Esophagus mucosa (tissue), 1 donor: ENCODE data around the gene TFAM. TPM values are rescaled to one million over a fixed set of nuclear protein-coding genes. Genes with fewer than 3 reads are reported as not detected.
"Not testable (repeated sequence)": the region's sequence is repeated elsewhere in the genome, so short reads cannot be mapped to it uniquely, and the experiment has no call there.

Experiments used
- ATAC-seq: fragments of 200-7000 bp; cut with Tn5 transposase; one replicate; pipeline ENCODE4 v1.9.1; 2020
- total RNA-seq: library from RNA; stranded (reverse); gene quantifications from one replicate; pipeline ENCODE4 v1.2.4, GENCODE V29; 2023
- donor health status: DM: yes; HTN: yes; CAD: no.

Gene TFAM
- total RNA-seq, 1 donor from 2014 or later, result 19.9 TPM

DNA sequence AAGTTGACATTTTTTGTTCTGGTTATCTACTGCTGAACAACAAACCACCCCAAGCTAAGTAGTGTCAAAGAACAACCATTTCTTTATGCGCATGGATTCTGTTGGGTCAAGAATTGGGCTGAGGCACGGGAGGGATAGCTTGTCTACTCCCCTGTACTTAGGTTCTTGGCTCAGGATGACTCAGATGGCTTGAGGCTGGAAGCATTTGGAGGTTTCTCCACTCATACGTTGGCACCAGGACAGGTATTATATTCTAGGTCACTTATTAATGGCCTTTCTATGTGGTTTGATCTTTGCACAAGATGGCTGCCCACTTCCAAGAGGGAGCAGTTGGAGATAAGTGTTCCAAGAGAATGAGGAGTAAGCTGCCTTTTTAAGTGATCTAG is 11.8 kb upstream of the TFAM start:
- ATAC-seq, result peak; percentile 37

DNA sequence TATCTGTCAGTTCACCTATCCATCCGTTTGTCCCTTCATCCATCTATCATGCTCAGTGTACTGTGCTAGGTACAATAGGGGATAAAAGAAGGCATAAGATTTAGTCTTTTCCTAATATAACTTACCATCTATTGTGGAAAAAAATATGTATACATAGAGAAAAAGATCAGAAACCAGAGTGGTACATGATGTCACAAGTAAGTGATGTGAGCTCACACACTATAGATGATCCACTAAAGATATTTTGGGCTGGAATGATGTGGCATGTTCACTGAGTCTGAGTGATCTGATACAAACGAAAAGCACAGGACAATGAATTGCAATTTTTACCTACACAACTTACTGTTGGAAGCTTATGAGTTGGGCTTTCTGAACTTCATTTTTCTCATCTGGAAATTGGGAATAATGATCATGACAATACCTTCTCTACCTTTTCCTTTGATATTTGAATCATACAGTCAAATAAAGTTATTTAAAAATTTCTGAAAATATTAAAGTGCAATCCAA is 2.7 kb upstream of the TFAM start:
- no peak for ATAC-seq

DNA sequence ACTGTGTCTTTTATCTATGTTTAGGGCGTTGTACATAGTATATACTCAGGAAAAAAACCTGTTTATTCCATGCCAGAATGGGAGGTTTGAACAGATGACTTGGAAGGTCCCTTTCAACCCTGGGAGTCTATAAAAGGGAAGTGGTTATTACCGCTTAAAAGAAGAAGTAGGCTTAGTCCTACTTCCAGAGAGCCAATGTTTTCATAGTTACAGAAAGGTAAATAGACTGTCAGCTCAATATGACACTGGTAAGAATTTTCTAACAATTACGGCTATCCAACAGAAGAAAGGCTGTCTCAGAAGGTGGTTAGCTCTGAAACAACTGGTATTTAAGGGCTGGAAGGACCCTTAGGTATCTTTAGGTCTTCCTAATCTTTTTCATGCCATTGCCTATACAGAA is 1.1 kb upstream of the TFAM start:
- ATAC-seq, result no peak

DNA sequence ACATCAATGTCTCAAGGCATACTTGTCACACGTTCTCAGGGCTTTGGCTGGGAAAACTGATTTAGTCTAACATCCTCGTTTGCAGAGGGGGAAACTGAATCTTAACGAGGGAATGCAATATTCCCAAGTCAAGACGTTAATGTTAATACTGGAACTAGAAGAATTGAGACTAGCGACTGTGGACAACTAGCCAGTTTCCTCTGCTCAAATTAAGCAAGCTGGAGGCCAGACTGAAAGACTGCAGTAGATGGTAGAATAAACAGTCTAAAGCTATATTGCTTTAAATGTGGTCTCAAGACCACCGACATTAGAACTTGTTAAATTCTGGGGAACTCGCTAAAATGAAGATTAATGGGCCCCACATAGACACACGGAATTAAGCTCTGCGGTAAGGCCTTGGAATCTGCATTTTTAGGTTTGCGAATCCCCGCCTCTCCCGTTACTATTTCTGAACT is 639 bp upstream of the TFAM start:
- ATAC-seq, result no peak

DNA sequence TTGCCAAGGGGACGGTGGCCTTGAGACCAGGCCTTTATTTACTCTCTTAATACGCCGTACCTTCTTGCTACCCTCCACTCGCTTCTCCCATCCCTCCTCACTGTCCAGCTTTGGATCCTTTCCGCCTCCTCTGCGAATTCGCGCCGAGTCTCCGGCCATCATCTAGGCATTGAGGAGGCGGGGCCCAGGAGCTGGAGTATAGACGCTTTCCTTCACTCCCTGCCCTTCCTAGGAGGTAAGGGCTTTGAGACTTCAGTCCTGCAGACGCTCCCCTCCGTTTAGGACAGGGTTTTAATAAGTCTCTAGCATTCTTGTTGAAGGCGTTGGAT is 538 bp downstream of the TFAM start:
- peak; percentile 50 for ATAC-seq

DNA sequence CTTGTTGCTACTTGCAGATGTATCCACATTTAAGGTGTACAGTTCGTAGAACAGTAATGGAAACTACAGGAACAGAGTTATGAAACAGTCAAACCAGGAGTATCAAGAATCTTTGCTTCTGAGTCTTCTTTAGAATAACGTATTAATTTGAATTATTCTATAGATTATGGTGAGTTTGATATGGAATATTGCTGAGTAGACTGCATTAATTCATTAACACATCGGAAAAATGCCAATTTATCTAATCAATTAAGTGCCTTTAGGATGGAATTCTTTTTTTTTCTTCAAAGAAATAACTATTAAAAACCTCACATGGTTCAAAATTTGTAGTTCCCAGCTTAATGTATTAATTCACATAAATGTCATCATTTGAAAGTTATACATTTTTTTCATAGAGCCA is 3.8 kb downstream of the TFAM start:
- no peak for ATAC-seq

DNA sequence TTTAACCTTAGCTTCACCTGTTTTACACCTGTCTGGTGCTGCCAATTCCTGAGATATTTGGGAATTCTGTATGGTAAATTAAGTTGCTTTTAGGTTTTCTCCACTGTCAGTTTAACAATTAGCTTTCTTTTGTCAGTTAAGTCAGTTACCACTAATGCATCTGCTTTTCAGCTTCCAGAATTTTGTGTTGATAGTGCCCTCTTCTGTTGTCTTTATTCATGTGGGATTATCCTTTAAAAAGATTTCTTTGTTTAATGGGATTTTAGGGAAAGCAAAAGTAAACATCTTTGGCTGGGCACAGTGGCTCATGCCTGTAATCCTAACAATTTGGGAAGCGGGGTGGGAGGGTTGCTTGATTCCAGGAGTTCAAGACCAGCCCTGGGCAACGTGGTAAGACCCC is 8.1 kb downstream of the TFAM start:
- no peak for ATAC-seq

DNA sequence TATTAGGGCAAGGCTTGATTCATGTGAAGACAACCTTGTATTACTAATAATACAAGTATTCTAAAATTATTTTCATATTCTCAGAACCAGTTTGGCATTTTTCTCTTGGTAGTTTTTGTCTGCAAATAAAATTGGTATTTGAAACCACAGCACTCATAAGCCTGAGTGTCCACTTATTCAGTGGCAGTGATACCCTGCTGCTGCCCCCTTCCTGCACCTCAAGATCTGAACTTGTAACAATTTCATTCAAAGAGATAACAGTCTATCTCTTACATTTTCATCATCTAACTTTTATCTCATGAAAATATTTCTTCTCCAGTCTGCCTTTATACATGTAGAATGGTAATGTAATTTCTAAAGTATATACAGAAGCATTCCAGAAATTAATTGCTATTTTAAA is 9.3 kb downstream of the TFAM start:
- no peak for ATAC-seq

DNA sequence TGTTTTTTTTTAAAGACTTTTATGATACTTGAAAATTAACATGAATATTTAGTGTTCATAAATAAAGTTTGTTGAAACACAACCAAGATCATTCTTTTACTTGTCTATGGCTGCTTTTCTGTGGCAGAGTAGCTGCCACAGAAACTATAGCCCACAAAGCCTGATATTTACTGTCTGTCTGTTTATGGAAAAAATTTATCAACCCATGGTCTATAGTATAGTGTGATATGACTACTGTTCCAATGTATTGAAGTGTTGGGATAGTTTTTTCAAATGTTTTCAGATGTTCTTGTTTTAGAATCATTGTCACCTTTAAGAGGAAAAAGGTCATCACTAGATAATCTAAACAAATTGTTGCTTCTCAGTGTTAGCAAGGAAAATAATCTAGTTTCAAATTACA is 10.8 kb downstream of the TFAM start:
- no peak for ATAC-seq

DNA sequence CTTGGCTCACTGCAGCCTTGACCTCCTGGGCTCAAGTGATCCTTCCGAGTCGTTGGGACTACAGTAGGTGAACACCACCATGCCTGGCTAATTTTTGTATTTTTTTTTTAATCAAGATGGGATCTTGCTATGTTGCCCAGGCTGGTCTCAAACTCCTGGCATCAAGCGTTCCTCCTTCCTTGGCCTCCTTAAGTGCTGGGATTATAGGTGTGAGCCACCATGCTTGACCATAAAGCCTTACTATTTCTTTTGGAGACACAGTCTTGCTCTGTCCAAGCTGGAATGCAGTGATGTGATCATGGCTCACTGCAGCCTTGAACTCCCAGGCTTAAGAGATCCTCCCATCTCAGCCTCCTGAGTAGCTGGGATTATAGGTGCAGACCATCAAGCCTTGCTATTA is 12.6 kb downstream of the TFAM start:
- ATAC-seq, result no peak

DNA sequence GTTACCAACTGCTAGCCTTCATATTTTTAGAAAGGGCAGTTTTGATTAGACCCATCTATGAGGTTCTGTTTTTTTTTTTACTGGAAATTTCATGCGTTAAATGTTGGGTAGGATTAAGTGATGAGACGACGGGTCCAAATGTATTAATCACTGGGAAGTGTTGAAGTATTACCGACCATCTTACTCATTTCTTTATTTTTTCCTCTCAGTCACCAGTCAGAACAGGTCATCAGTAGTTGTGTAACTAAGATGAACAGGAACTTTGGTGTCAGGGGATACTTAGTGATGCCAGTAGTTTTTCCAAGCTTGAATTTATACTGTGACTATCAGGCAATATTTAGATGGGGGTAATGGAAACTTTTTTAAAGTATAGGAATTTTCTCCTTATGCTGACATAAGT is 14.2 kb downstream of the TFAM start:
- no peak for ATAC-seq

DNA sequence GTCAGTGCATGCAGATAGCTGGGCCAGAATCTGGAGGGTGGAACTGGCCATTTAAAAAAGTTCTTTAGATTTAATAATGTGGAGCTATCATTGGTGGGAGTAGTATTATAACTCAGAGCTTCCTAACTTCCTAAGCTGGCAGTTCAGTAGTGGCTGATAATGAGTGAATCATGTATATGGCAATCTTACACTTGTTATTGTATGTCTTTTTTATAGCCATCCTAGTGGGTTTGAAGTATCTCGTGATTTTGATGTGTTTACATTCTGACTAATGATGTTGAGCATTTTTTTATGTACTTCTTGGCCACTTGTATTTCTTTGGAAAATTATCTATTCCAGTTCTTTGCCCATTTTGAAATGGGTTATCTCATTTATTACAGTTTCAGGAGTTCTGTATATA is 15.4 kb downstream of the TFAM start:
- ATAC-seq, result no peak

DNA sequence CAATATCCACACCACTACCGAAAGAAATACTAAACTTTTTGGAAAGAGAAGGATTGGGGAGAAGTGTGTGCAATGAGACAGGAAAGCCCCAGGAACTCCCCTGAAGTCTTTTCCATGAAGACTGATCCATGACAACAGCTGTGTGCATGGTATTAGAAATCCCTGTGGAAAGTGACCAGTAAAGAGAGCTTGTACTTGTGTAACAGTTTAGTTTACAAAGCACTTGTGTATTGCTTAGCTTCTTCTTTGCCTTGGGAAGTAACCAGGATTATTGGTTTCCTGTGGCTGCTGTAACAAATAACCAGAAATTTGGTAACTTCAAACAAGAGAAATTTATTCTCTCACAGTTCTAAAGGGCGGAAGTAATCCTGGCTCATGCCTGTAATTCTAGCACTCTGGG is 18.8 kb downstream of the TFAM start:
- ATAC-seq, result no peak

DNA sequence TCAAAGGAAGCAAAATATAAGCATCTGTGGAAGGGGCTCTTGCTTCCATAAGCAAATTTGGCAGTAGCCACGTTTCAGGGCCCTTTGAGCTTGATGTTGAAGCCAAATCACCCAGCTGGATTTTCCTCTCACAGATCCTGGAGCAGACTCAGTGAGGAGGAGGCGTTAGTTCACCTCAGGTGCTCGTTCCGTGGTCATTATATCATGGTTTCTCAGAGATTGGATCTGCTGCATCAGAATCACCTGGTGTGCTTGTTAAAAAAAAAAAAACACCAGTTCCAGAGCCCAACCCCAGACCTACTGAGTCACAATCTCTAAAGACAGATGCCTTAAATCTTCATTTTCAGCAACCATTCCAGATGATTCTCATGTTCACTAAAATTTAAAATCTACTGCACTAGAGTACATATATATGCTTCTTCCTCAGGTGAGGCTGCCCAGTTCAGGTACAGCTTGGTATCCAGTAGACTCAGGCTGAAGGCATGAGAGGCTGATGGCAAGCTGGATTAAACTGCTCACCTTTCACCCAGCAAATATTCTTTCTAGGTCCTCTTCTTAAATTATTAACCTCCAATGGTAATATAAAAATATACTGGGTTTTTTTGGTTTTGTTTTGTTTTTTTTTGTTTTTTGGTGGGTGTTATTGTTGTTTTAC is 24.9 kb downstream of the TFAM start:
- no peak for ATAC-seq

DNA sequence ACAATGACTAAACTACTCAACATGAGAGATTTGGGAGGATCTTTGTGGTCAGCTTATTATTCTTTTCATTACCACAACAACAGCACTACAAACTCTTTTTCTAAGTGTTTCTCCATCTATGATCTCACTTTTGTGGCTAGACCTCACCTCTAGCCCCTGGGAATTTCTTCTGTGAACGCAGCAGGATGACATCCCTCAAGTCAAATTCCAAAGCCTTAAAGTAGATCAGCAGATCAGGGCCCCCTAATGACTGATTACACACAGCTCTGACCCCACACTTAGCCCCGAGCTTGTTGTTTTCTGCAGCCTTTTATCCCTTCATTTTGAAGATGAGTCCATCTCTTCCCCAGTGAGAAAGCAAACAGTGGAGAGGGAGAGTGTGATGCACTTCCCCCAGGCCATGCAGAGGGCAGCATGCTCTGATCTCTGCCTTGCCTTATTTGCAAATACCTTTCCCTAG is 27.3 kb downstream of the TFAM start:
- no peak for ATAC-seq

DNA sequence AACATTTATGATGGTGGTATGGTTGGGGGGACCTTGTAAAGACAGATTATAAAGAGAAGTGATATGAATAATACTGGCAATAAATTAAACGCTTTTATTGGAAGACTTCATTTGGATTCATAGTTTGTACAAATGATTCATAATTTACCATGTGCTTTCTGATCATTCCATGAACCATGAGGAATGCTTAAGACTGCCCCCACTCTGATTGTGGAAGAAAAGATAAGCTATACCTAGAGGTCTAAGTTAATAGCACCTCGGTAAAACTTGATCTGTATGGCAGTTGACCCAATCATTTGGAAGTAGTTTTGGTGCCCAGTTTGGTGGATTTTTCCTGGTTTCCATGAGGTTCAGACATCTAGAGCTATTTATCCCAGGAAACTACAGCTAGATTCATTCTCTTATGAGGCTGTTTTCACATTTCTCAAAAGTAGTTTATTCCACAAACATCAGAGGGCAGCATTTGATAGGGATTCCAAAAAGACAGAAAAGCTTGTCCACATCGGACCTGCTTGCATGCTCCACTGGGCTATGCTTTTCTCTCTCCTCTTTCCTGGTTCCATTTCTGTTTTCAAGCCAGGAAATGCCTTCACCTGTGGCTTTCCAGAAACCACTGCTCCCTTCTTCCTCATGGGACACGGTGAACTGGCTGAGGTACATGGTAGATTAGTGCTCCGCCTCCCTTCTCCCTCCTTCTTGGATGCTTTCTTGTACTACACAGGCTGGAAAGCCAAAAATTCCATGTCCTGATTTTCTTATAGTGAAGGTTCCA is 29.2 kb downstream of the TFAM start:
- ATAC-seq, result no peak

DNA sequence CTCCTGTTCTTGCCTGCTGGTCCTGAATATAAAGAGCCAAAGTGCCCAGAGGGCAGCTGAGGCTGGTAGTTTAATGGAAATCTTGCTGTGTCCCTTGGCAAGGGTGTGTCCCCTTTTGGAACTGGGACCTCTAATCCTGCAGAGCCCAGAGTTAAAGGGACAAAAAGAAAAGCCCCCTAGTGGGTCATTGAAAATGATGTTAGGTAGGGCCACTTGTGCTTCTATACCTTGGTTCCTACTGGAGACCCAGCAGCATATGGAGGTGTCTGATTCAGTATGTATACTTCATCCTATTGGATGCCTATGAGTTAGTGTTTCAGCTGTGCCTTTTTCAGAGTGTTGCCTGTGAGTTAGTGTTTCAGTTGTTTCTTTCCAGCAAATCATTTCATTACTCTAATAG is 30.5 kb downstream of the TFAM start:
- no peak for ATAC-seq

DNA sequence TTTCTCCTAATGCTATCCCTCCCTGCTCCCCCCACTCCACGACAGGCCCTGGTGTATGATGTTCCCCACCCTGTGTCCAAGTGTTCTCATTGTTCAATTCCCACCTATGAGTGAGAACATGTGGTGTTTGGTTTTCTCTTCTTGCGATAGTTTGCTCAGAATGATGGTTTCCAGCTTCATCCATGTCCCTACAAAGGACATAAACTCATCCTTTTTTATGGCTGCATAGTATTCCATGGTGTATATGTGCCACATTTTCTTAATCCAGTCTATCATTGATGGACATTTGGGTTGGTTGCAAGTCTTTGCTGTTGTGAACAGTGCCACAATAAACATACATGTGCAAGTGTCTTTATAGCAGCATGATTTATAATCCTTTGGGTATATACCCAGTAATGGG is 32.7 kb downstream of the TFAM start:
- not testable (repeated sequence) for ATAC-seq

DNA sequence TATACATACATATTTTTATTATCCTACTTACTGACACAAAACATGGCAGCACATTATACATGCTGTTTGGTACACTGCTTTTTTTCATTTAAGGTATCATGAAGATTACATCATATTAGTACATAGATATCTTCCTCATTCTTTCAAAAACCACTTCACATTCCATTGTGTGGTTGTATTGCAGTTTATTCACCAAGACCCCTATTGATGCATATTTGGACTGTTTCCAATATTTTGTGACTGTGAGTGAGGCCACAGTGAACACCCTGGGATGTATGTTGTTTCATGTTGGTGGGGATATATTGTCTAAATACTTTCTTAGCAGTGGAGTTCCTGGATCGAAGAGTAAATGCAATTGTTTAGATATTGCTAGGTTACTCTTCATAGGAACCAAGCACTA is 39.0 kb downstream of the TFAM start:
- ATAC-seq, result no peak

DNA sequence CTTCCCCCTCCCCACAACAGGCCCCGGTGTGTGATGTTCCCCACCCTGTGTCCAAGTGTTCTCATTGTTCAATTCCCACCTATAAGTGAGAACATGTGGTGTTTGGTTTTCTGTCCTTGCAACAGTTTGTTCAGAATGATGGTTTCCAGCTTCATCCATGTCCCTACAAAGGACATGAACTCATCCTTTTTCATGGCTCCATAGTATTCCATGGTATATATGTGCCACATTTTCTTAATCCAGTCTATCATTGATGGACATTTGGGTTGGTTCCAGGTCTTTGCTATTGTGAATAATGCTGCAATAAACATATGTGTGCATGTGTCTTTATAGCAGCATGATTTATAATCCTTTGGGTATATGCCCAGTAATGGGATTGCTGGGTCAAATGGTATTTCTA is 43.2 kb downstream of the TFAM start:
- ATAC-seq, result not testable (repeated sequence)

DNA sequence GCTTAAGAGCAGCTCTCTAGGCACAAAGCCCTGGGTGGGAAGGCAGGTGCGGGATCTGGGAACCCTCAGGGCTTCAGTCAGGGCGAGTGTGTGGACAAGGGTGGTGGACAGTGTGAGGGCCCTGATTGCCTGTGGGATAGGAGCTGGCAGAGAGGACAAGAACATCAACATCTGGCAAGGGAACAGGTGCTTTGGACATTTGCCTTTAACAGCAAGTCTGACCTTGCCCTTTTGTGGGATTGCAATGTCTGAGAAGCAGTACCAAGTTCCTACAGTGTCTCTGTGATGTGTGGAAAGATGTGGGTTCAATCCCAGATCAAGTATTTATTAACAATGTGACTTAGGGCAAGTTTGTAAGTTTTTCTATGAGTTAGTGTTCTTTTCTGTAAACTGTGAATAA is 46.7 kb downstream of the TFAM start:
- no peak for ATAC-seq

DNA sequence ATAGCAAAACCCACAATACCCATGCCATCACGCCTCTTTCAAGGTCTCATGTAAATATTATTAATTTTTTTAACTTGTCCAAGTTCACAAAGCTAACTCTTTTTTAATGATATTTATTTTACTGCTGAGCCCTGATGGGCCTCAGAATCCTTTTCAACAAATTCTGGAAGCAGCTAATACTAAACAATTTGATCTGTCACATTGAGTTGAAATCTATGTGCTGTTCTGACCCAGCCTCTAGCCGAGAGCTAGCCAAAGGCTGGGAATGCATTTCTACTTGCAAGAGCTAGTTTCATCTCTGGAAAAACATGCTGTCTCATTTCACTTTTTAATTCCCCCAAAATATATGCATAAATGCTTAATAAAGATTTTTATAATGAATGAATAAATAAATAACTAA is 47.9 kb downstream of the TFAM start:
- no peak for ATAC-seq

DNA sequence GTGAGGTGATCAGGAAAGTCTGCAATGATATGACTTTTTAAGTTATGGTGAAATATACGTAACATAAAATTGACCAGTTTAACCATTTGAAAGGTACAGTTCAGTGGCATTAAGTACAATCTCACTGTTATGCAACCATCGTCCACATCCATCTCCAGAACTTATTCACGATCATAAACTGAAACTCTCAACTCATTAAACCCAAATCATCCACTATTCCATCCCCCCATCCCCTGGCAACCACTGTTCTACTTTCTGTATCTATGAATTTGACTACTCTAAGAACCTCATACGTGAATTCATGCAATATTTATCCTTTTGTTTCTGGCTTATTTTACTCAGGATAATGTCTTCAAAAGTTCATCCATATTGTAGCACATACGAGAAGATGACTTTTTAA is 48.4 kb downstream of the TFAM start:
- no peak for ATAC-seq

DNA sequence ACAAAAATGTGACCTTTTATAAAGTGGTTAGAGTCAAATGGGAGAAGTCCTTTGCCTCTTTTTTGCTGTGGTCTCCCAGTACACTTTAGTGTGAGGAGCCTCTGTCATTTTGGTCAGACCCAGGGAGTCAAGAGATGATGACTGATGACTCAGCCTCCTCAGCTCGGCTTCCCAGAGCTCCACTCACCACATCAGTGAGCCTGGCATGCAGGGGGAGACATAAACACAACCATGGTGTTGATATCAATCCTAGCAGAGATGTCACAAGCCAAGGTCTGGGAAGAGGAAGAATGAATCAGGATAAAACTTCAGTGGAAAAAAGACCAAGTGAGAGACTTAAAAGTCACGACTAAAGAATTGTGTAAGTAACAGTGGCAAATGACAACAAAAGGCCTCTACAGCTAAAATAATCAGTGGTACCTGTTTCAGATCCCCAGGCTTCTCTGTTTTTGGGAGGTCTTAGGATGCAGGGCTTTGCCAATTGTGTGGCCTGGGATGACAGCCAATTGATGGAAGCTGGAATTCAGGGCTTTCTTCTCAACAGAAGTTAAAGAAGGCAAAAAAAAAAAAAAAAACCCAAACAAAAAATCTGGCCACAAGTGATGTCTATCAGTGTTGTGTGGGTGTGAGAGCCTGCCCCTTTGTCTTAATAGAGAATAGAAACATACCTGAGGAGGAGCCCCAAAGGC is 50.2 kb downstream of the TFAM start:
- ATAC-seq, result no peak
